B cell (primary cell): ENCODE results near the gene CHRM1. TPM values are rescaled to one million over a fixed set of nuclear protein-coding genes. Genes with fewer than 3 reads are reported as not detected.

Experiments
- ATAC-seq: fragments of 200-7000 bp; cut with Tn5 transposase; one replicate; pipeline ENCODE4 v1.10.0; 2021; ENCODE audit warnings: low read depth, mild to moderate bottlenecking, moderate number of reproducible peaks, moderate library complexity
- CTCF ChIA-PET: fragments of 350-600 bp; sonication (Branson Sonifier 250); formaldehyde crosslinking; loops from one replicate; lab custom pipeline; 2021; ENCODE audit warnings: antibody characterized with exemption, inconsistent platforms; lab: Charles Lee
- POLR2A ChIA-PET: fragments of 350-600 bp; sonication (Branson Sonifier 250); formaldehyde crosslinking; loops from one replicate; lab custom pipeline; 2021; ENCODE audit warnings: antibody characterized with exemption; lab: Charles Lee
- DNase-seq: peaks from one replicate; pipeline ENCODE4 v3.0.0; 2013
- H2AFZ ChIP-seq: 2 replicates; pipeline ENCODE4 v1.6.1; 2012; ENCODE audit warnings: mild to moderate bottlenecking, low read depth, low read length; ENCODE audit not compliant: insufficient read depth, poor library complexity, severe bottlenecking
- H3K27ac ChIP-seq, 2 donors: 1 replicate in 1 of 2; 2 replicates in 1 of 2; pipeline ENCODE4 v1.5.1; 2012 to 2013; ENCODE audit warnings: low read length in 2 of 2, mild to moderate bottlenecking in 2 of 2, moderate library complexity in 1 of 2
- H3K27me3 ChIP-seq, 4 experiments: fragments of 200-600 bp in 1 of 4; sonication (generic) in 1 of 4; replicated peaks in 1 of 4; 1 replicate in 2 of 4; 2 replicates in 2 of 4; pipeline versions ENCODE4 v1.6.1 to v1.7.0; 2013 to 2016; ENCODE audit warnings: low read length in 3 of 4, mild to moderate bottlenecking in 2 of 4, mixed read lengths in 1 of 4, moderate library complexity in 1 of 4; ENCODE audit not compliant: insufficient read depth in 4 of 4, control insufficient read depth in 3 of 4; ENCODE audit errors: control extremely low read depth in 1 of 4
- H3K36me3 ChIP-seq, 2 experiments: replicated peaks in 1 of 2; 1 replicate in 1 of 2; 2 replicates in 1 of 2; pipeline versions ENCODE4 v1.6.1 to v1.7.1; 2013; ENCODE audit warnings: low read length in 1 of 2; ENCODE audit not compliant: insufficient read depth in 2 of 2, control insufficient read depth in 1 of 2; ENCODE audit errors: control extremely low read depth in 1 of 2, extremely low read depth in 1 of 2
- H3K4me1 ChIP-seq, 2 donors: fragments of 200-600 bp in 1 of 2; sonication (generic) in 1 of 2; 1 replicate in 1 of 2; 2 replicates in 1 of 2; pipeline versions ENCODE4 v1.5.1 to v1.6.1; 2013 to 2017; ENCODE audit warnings: low read length in 2 of 2; ENCODE audit not compliant: control insufficient read depth in 2 of 2, insufficient read depth in 2 of 2
- H3K4me2 ChIP-seq: replicated peaks from 2 replicates; pipeline ENCODE3; 2012; ENCODE audit warnings: mild to moderate bottlenecking, low read depth, low read length; ENCODE audit not compliant: poor library complexity, severe bottlenecking
- H3K4me3 ChIP-seq, 5 experiments: fragments of 200-600 bp in 1 of 5; sonication (generic) in 1 of 5; 1 replicate in 3 of 5; 2 replicates in 2 of 5; pipeline versions ENCODE4 v1.5.1 to v1.7.0; 2011 to 2016; ENCODE audit warnings: low read length in 4 of 5, mild to moderate bottlenecking in 4 of 5, low read depth in 2 of 5, control low read depth in 1 of 5, moderate library complexity in 1 of 5; ENCODE audit not compliant: insufficient read depth in 1 of 5; ENCODE audit errors: control extremely low read depth in 1 of 5, extremely low read depth in 1 of 5
- H3K79me2 ChIP-seq: fragments of 200-600 bp; sonication (generic); one replicate; pipeline ENCODE4 v1.6.0; 2016; ENCODE audit warnings: low read length; ENCODE audit not compliant: control insufficient read depth, insufficient read depth
- H3K9ac ChIP-seq: fragments of 200-600 bp; sonication (generic); 2 replicates; pipeline ENCODE4 v1.6.1; 2017; ENCODE audit warnings: mild to moderate bottlenecking, low read length, moderate library complexity
- H3K9me3 ChIP-seq, 3 donors: one replicate each; pipeline versions ENCODE4 v1.6.1 to v1.7.1; 2013; ENCODE audit warnings: low read length in 2 of 3; ENCODE audit not compliant: control insufficient read depth in 2 of 3, insufficient read depth in 1 of 3; ENCODE audit errors: control extremely low read depth in 1 of 3
- H4K20me1 ChIP-seq: 2 replicates; pipeline ENCODE4 v1.6.0; 2012; ENCODE audit warnings: mild to moderate bottlenecking, low read length; ENCODE audit not compliant: insufficient read depth, control insufficient read depth, poor library complexity, severe bottlenecking
- H3K27ac Mint-ChIP-seq: one replicate; pipeline ENCODE4 v1.8.0; 2021; ENCODE audit warnings: mixed read lengths
- H3K27me3 Mint-ChIP-seq: one replicate; pipeline ENCODE4 v1.8.0; 2021; ENCODE audit warnings: mixed read lengths
- H3K4me1 Mint-ChIP-seq: one replicate; pipeline ENCODE4 v1.8.0; 2021; ENCODE audit warnings: mixed read lengths
- H3K4me3 Mint-ChIP-seq: one replicate; pipeline ENCODE4 v1.8.0; 2021; ENCODE audit warnings: mixed read lengths
- H3K9me3 Mint-ChIP-seq: one replicate; pipeline ENCODE4 v1.8.0; 2022; ENCODE audit warnings: mixed read lengths; ENCODE audit not compliant: insufficient read depth
- CTCF ChIP-seq: fragments of 200-600 bp; IDR thresholded peaks from one replicate; pipeline ENCODE4 v1.8.0; 2022; ENCODE audit warnings: antibody characterized with exemption, mild to moderate bottlenecking
- EZH2 ChIP-seq: IDR thresholded peaks from 2 replicates; pipeline ENCODE4 v1.6.1; 2012; ENCODE audit warnings: borderline replicate concordance, low read depth, mild to moderate bottlenecking, moderate library complexity, low read length; ENCODE audit not compliant: insufficient read depth, poor library complexity, severe bottlenecking
- WGBS: methylation state at CpG from one replicate; pipeline ENCODE4 v1.1.5; 2013; ENCODE audit warnings: missing lambda C conversion rate; ENCODE audit not compliant: insufficient coverage; 5-methylcytosine and 5-hydroxymethylcytosine counted together
- intact Hi-C: fragments of 100-400 bp; cut with micrococcal nuclease; formaldehyde crosslinking; loops from one replicate; pipeline ENCODE4 v1.10.0; 2022
- polyA plus RNA-seq: library from polyadenylated mRNA; depleted of rRNA; stranded (reverse); fragments of >200 nt; gene quantifications from 2 replicates; pipeline ENCODE4 v1.2.3, GENCODE V29; 2012
- total RNA-seq, 2 donors: library from RNA; stranded (reverse); fragments of 120-200 nt in 1 of 2; gene quantifications; 1 replicate in 1 of 2; 2 replicates in 1 of 2; pipeline versions ENCODE4 v1.2.3 to v1.2.4, GENCODE V29; 2013 to 2022

Gene CHRM1
- total and polyA plus RNA-seq, 2 donors (not counting 1 experiment from before 2014, with no cell fraction given) = not detected

- Histone ChIP-seq H3K9me3 (no peaks in the 10 kb centered on the region), H3K4me3 (peak overlapping the region; percentile 49 to 93 (median 78)), H3K27ac (peak overlapping the region; percentile 86 to 90), H2AFZ (peak overlapping the region; percentile 93), H4K20me1 (peaks cover 30% of the 10 kb centered on the region), H3K4me1 (peaks cover 25 to 36% of the 10 kb centered on the region in 2 donors), H3K9ac (peak overlapping the region; percentile 89), H3K27me3 (no peaks in the 10 kb centered on the region), H3K36me3 (peaks cover 0 to 30% of the 10 kb centered on the region in 2 experiments), H3K79me2 (peaks cover 44% of the 10 kb centered on the region), H3K4me2 (peak overlapping the region; percentile 89)
- intact Hi-C loops = loop anchor here (1.0 to 5.0 kb wide), 11 partner anchors 24 to 988 kb away; partner anchors contain the start of genes ATL3, BSCL2, FADS3 and GNG3
- under 1% methylated on average over 16 of the region's 16 CpGs for WGBS
- ChIA-PET CTCF (interaction anchor here (0.7 to 3.5 kb wide), 11 partner anchors 18 to 456 kb away, joined by 3 to 39 read pairs (median 6); partner anchors contain the start of genes B3GAT3, HNRNPUL2, TMEM179B and TTC9C), POLR2A (interaction anchor here (0.6 to 2.5 kb wide), 12 partner anchors 25 to 1306 kb away, joined by 3 to 52 read pairs (median 8); partner anchors contain the start of genes HNRNPUL2, MTA2, STIP1 and TMEM179B)
- no peak for TF ChIP-seq EZH2
- no peak for TF ChIP-seq CTCF
- ATAC-seq (peak; percentile 13), DNase-seq (no peak)
- Mint-ChIP-seq H3K4me3 (peak overlapping the region; percentile 100), H3K27ac (peak overlapping the region; percentile 100), H3K9me3 (no peaks in the 10 kb centered on the region), H3K4me1 (peaks cover 39% of the 10 kb centered on the region), H3K27me3 (no peaks in the 10 kb centered on the region)
Observed at GRCh38 chr11:62880231-62880802, 40.8 kb downstream of the CHRM1 start.
